WERI-Rb-1 (cell line): Measurements from ENCODE around the gene CDK2AP2.
A peak's percentile ranks its signal among the peaks of the same experiment; 100 is the strongest.
"Not testable (repeated sequence)": the region's sequence is repeated elsewhere in the genome, so short reads cannot be mapped to it uniquely, and the experiment has no call there.

Experiments
- DNase-seq: peaks from one replicate; pipeline ENCODE4 v3.0.0-alpha.2; 2020
- H3K27ac ChIP-seq: fragments of 250-450 bp; sonication (Bioruptor Pico); 2 replicates; pipeline ENCODE4 v1.5.1; 2020; ENCODE audit warnings: mild to moderate bottlenecking, moderate library complexity
- H3K27me3 ChIP-seq: fragments of 250-450 bp; sonication (Bioruptor Pico); 2 replicates; pipeline ENCODE4 v1.5.1; 2021; ENCODE audit warnings: mild to moderate bottlenecking, low read depth, moderate library complexity; ENCODE audit not compliant: insufficient read depth, severe bottlenecking
- H3K36me3 ChIP-seq: fragments of 250-450 bp; sonication (Bioruptor Pico); 2 replicates; pipeline ENCODE4 v1.5.1; 2020; ENCODE audit warnings: mild to moderate bottlenecking, moderate library complexity
- H3K4me3 ChIP-seq: 2 replicates; pipeline ENCODE4 v1.5.1; 2011; ENCODE audit warnings: low read depth, mild to moderate bottlenecking, control low read depth, low read length
- H3K9me3 ChIP-seq: fragments of 250-450 bp; sonication (Bioruptor Pico); 2 replicates; pipeline ENCODE4 v1.5.1; 2021; ENCODE audit warnings: mild to moderate bottlenecking, moderate library complexity; ENCODE audit not compliant: severe bottlenecking
- CTCF ChIP-seq: IDR thresholded peaks from 2 replicates; pipeline ENCODE4 v1.5.1; 2011; ENCODE audit warnings: low read depth, mild to moderate bottlenecking, control low read depth, inconsistent platforms, low read length

Gene CDK2AP2

GRCh38 chr11:67483831-67484665 is 23.9 kb downstream of the CDK2AP2 start:
- no peak for TF ChIP-seq CTCF
- H3K9me3 ChIP-seq = peaks cover 5% of the 10 kb centered on the region
- H3K27ac ChIP-seq = peak overlapping the region; percentile 85; the same call in 1 of the 2 replicates
- H3K36me3 ChIP-seq = peaks cover 23% of the 10 kb centered on the region
- H3K4me3 ChIP-seq = peak overlapping the region; percentile 74; the same call in 1 of the 2 replicates
- no peak for DNase-seq
- no peaks in the 10 kb centered on the region for H3K27me3 ChIP-seq

- H3K27me3 ChIP-seq = no peaks in the 10 kb centered on the region
- TF ChIP-seq CTCF = 0 out of 2 replicates have a peak, but pooled peaks have one; percentile 10
- peak within 1 kb of the TSS; percentile 74 for H3K4me3 ChIP-seq
- peak; percentile 98 for DNase-seq
- H3K27ac ChIP-seq = peak within 1 kb of the TSS; percentile 85
- peaks cover 20% of the 10 kb centered on the region for H3K36me3 ChIP-seq
- H3K9me3 ChIP-seq = peaks cover 5% of the 10 kb centered on the region
Measured at GRCh38 chr11:67482827-67483798, 24.8 kb downstream of the CDK2AP2 start, which contains the start of gene AIP. Gene AIP (plus strand): TSS chr11:67483026. CDS start chr11:67483159, 133 bp downstream.

GRCh38 chr11:67482275-67482826 is 25.6 kb downstream of the CDK2AP2 start:
- Histone ChIP-seq H3K27ac (peak overlapping the region; percentile 85), H3K36me3 (peaks cover 13% of the 10 kb centered on the region), H3K4me3 (peak overlapping the region; percentile 74), H3K27me3 (no peaks in the 10 kb centered on the region), H3K9me3 (peaks cover 5% of the 10 kb centered on the region)
- no peak for DNase-seq
- no peak for TF ChIP-seq CTCF

GRCh38 chr11:67477344-67478050 is 30.5 kb downstream of the CDK2AP2 start:
- H3K36me3 ChIP-seq, H3K9me3 ChIP-seq, H3K27me3 ChIP-seq, DNase-seq, H3K4me3 ChIP-seq: not testable (repeated sequence)
- peak overlapping the region; percentile 53 for H3K27ac ChIP-seq

- H3K27me3 ChIP-seq, H3K4me3 ChIP-seq, H3K9me3 ChIP-seq, DNase-seq, H3K36me3 ChIP-seq: not testable (repeated sequence)
- H3K27ac ChIP-seq = peak overlapping the region; percentile 48
Measured at GRCh38 chr11:67476692-67477091, 31.3 kb downstream of the CDK2AP2 start.

- Histone ChIP-seq H3K27me3 (no peaks in the 10 kb centered on the region), H3K4me3 (no peak overlapping the region), H3K36me3 (no peaks in the 10 kb centered on the region), H3K27ac (no peak overlapping the region), H3K9me3 (peaks cover 7% of the 10 kb centered on the region)
- TF ChIP-seq CTCF = no peak
- DNase-seq = no peak
Measured at GRCh38 chr11:67472882-67473281, 35.1 kb downstream of the CDK2AP2 start.
